Spleen (tissue), 13 donors: ENCODE measurements around the gene GATA3. TPM values are rescaled to one million over a fixed set of nuclear protein-coding genes. Genes with fewer than 3 reads are reported as not detected.

Source experiments
- DNase-seq: peaks from one replicate; pipeline ENCODE4 v3.0.0-alpha.2; 2020
- H3K27ac ChIP-seq, 8 donors: fragments of 200-600 bp; sonication (generic) in 7 of 8; 1 replicate in 4 of 8; 2 replicates in 4 of 8; pipeline versions ENCODE4 v1.5.0 to v1.8.0; 2016 to 2021; ENCODE audit warnings: inconsistent platforms in 4 of 8, mild to moderate bottlenecking in 4 of 8, moderate library complexity in 1 of 8
- H3K27me3 ChIP-seq, 7 donors: fragments of 200-600 bp; sonication (generic) in 6 of 7; replicated peaks in 1 of 7; 1 replicate in 4 of 7; 2 replicates in 3 of 7; pipeline versions ENCODE4 v1.5.0 to v1.8.0; 2016 to 2021; ENCODE audit warnings: inconsistent platforms in 3 of 7, mild to moderate bottlenecking in 1 of 7
- H3K36me3 ChIP-seq, 6 donors: fragments of 200-600 bp; sonication (generic) in 5 of 6; 1 replicate in 4 of 6; 2 replicates in 2 of 6; pipeline versions ENCODE4 v1.5.0 to v1.8.0; 2016 to 2021; ENCODE audit warnings: inconsistent platforms in 2 of 6
- H3K4me1 ChIP-seq, 6 donors: fragments of 200-600 bp; sonication (generic) in 5 of 6; 1 replicate in 3 of 6; 2 replicates in 3 of 6; pipeline versions ENCODE4 v1.5.0 to v1.8.0; 2016 to 2021; ENCODE audit warnings: inconsistent platforms in 3 of 6
- H3K4me3 ChIP-seq, 8 donors: fragments of 200-600 bp; sonication (generic) in 7 of 8; 1 replicate in 4 of 8; 2 replicates in 4 of 8; pipeline versions ENCODE4 v1.5.0 to v1.8.0; 2016 to 2021; ENCODE audit warnings: inconsistent platforms in 4 of 8, mild to moderate bottlenecking in 4 of 8, moderate library complexity in 2 of 8
- H3K9me3 ChIP-seq, 8 donors: fragments of 200-600 bp; sonication (generic) in 7 of 8; 1 replicate in 4 of 8; 2 replicates in 4 of 8; pipeline versions ENCODE4 v1.5.0 to v1.8.0; 2016 to 2021; ENCODE audit warnings: inconsistent platforms in 4 of 8
- CTCF ChIP-seq, 11 experiments: fragments of 200-600 bp in 7 of 11; fragments of 450-650 bp in 4 of 11; sonication (generic) in 4 of 11; IDR thresholded peaks in 8 of 11; conservative IDR thresholded peaks in 3 of 11; 1 replicate in 7 of 11; 2 replicates in 4 of 11; pipeline versions ENCODE4 v1.4.0 to v1.8.0; 2016 to 2021; ENCODE audit warnings: antibody characterized with exemption in 11 of 11, inconsistent platforms in 4 of 11, mild to moderate bottlenecking in 1 of 11
- POLR2A ChIP-seq, 3 donors: fragments of 450-650 bp; IDR thresholded peaks; one replicate each; pipeline ENCODE4 v1.5.1; 2017; ENCODE audit warnings: antibody characterized with exemption in 3 of 3, mild to moderate bottlenecking in 1 of 3
- POLR2AphosphoS5 ChIP-seq, 3 donors: sonication (generic); formaldehyde crosslinking; IDR thresholded peaks; one replicate each; pipeline ENCODE4 v1.5.1; 2017; ENCODE audit warnings: antibody characterized with exemption in 3 of 3
- WGBS, 5 donors: extraction: QIAGEN DNeasy Blood & Tissue Kit in 3 of 5; methylation state at CpG; one replicate each; pipeline versions ENCODE4 v1.1.5 to v1.1.7; 2013 to 2018; 5-methylcytosine and 5-hydroxymethylcytosine counted together
- intact Hi-C: fragments of 100-400 bp; cut with DNase I; formaldehyde crosslinking; loops from one replicate; pipeline ENCODE4 v1.15.0; 2023; ENCODE audit warnings: low total_unique reads
- long read RNA-seq, 2 donors: transcript quantifications; one replicate each; lab custom pipeline, GENCODE V29; 2026
- polyA plus RNA-seq, 3 donors: library from polyadenylated mRNA; stranded (reverse); fragments of 200-250 nt; gene quantifications; one replicate each; pipeline ENCODE4 v1.2.1, GENCODE V29; 2013
- total RNA-seq, 7 donors: library from RNA; depleted of rRNA in 3 of 7; stranded (reverse); fragments of >200 nt in 3 of 7; fragmentation: NEBNext Ultra II Directional in 4 of 7; extraction: Animal tissue kit (Norgen Biotek cat#: 25700) in 4 of 7; gene quantifications; one replicate each; pipeline versions ENCODE4 v1.1.0 to v1.2.1, GENCODE V29; 2016 to 2021
- donor health status: healthy with polysubstance abuse.
- donor health status: DM: no; HTN: no; CAD: no; lungs with moderate emphysema.
- donor health status: DM: no; HTN: no; CAD: no.
- donor health status: Bipolar disorder and iron deficiency.
- donor health status: healthy.
- donor health status: DM: no; HTN: no; CAD: no.
- donor health status: DM: yes; HTN: yes; CAD: no.

Gene GATA3
- 10 to 100 TPM in 2 of 7 donors, 1 to 10 TPM in 5; 3.9 to 15.4 (median 8.8) TPM for total RNA-seq
- polyA plus RNA-seq: 1 to 10 TPM; 2.2 to 4.4 (median 3.5) TPM
- long read RNA-seq, donor 1: 0 reads
- long read RNA-seq, donor 2: 0 reads

GRCh38 chr10:8054494-8055407 lies at the start of gene GATA3:
GATA3 (plus strand) TSS chr10:8054688; CDS start chr10:8055656, 968 bp downstream.
- DNase-seq: peak; percentile 92
- intact Hi-C loops: no loop called here
- Histone ChIP-seq H3K27ac (peak within 1 kb of the TSS; percentile 70 to 89 (median 86)), H3K9me3 (no peaks in the 10 kb centered on the region), H3K4me1 (peaks cover 50 to 100% (median 88%) of the 10 kb centered on the region in 6 donors), H3K27me3 (peaks cover 10 to 99% (median 67%) of the 10 kb centered on the region in 7 donors), H3K4me3 (peak within 1 kb of the TSS; percentile 46 to 84 (median 60)), H3K36me3 (peaks cover 0 to 10% (median 0%) of the 10 kb centered on the region in 6 donors)
- 1 to 3% (median 2%) methylated on average over 42 to 65 of the region's 65 CpGs for WGBS, 5 donors
- TF ChIP-seq CTCF (IDR thresholded peaks at IDR 0.05 in 8 of 11, conservative IDR thresholded peaks at IDR 0.05 in 3 of 11): no peak
- TF ChIP-seq POLR2AphosphoS5 (IDR thresholded peaks at IDR 0.05): peak; percentile 64 to 75 (median 73)
- TF ChIP-seq POLR2A (IDR thresholded peaks at IDR 0.05): no peak

- intact Hi-C loops: no loop called here
- DNase-seq: no peak
- Histone ChIP-seq H3K4me1 (no peaks in the 10 kb centered on the region), H3K27ac (no peak overlapping the region), H3K4me3 (no peak overlapping the region), H3K9me3 (peaks cover 2 to 40% (median 36%) of the 10 kb centered on the region in 8 donors), H3K36me3 (peaks cover 0 to 77% (median 22%) of the 10 kb centered on the region in 6 donors), H3K27me3 (no peaks in the 10 kb centered on the region)
- TF ChIP-seq POLR2A (IDR thresholded peaks at IDR 0.05): no peak
- no peak for TF ChIP-seq CTCF (IDR thresholded peaks at IDR 0.05 in 8 of 11, conservative IDR thresholded peaks at IDR 0.05 in 3 of 11)
- TF ChIP-seq POLR2AphosphoS5 (IDR thresholded peaks at IDR 0.05): no peak
- WGBS, 5 donors: 78 to 90% (median 86%) methylated on average over 10 of the region's 10 CpGs
These were observed 48.1 kb upstream of the GATA3 start for GRCh38 chr10:8006274-8006999.

GRCh38 chr10:8009031-8009430 lies 45.5 kb upstream of the GATA3 start:
- peaks cover 0 to 82% (median 31%) of the 10 kb centered on the region in 6 donors for H3K36me3 ChIP-seq
- intact Hi-C loops: no loop called here
- H3K4me3 ChIP-seq: no peak overlapping the region
- no peaks in the 10 kb centered on the region for H3K27me3 ChIP-seq
- no peaks in the 10 kb centered on the region for H3K4me1 ChIP-seq
- TF ChIP-seq POLR2AphosphoS5 (IDR thresholded peaks at IDR 0.05) (no peak), POLR2A (IDR thresholded peaks at IDR 0.05) (no peak), CTCF (IDR thresholded peaks at IDR 0.05 in 8 of 11, conservative IDR thresholded peaks at IDR 0.05 in 3 of 11) (no peak)
- DNase-seq: no peak
- 96 to 98% (median 98%) methylated on average over 37 to 38 of the region's 38 CpGs for WGBS, 5 donors
- H3K9me3 ChIP-seq: peaks cover 0 to 14% (median 12%) of the 10 kb centered on the region in 8 donors
- no peak overlapping the region for H3K27ac ChIP-seq
